GM20431 (cell line): ENCODE measurements around the gene TUBA1B.

ENCODE experiments used
- in situ Hi-C: fragments of 300-500 bp; cut with MseI, MboI; formaldehyde crosslinking; loops from one replicate; pipeline ENCODE4 v1.15.0; 2020; ENCODE audit warnings: low sequenced_read_pairs; ENCODE audit not compliant: unreplicated experiment

TUBA1B gene

DNA sequence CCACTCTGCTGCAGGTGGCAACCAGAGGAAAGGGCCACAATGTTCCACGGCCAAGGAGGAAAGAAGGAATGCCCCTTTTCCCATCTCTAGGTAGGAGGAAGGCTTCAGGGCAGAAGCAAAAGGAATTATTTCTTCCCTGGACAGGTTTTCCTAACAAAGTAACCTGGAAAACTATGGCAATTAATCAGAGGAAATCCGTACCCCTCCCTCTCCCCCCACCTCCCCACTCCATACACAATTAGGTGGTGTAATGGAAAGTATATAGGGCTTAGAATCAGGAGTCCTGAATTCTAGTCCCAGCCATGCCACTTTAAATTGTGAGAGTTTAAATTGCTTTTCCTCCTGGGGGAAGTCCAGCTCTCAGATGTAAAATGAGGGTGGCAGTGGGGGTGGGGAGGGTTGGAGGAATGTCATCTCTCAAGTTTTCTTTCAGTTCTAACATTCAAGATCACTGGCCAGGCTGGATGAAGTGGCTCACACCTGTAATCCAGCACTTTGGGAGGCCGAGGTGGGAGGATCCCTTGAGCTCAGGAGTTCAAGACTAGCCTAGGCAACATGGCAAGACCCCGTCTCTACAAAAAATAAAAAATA lies 38.3 kb downstream of the TUBA1B start:
- in situ Hi-C loops = no loop called here

DNA sequence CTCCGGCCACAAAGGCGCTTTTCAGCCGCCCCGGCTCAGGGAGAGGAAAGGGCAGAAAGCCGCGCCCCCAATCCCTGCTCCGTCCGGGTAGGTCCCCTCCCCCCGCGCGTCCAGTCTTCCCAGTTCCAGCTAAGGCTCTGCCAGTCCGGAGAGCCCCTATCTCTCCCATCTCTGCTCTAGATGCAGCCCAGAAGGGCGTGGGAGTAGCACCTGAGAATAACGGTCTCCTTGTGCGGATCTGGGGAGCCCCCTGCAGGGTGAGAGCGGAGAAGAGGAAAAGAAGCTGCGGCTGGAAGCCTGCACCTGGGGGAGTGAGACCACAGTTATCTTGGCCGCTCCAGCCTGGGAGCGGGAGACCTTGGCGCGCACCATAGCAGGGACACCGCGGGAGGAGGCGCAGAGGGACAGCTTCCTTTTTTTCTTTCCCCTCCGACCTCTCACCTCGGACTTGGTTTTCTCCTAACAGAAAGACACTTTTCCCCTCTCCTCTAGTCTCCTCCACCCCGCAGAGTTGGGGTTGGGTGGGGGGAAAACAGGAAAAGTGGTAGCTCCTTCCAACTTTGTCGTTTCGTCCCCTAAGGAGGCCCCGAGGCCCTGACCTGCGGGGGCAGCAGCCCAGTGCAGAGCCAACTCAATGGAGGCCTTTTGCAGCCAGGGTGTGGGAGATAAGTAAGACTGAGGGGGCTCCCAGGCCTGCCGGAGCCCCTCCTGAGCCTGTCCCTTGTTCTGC lies 38.9 kb downstream of the TUBA1B start:
- in situ Hi-C loops = no loop called here

DNA sequence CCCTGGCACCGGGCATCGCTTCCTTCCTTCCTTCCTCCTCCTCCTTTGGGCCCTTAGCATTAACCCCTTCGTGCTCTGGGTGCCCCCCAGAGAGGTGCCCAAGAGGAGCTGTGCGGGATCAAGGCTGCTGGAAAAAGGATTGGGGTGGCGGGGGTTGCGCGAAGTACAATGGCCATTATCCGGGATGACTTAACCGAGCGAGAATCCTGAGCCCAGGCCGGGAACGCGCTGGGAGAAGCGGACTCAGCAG lies 39.4 kb downstream of the TUBA1B start:
- in situ Hi-C loops = no loop called here

DNA sequence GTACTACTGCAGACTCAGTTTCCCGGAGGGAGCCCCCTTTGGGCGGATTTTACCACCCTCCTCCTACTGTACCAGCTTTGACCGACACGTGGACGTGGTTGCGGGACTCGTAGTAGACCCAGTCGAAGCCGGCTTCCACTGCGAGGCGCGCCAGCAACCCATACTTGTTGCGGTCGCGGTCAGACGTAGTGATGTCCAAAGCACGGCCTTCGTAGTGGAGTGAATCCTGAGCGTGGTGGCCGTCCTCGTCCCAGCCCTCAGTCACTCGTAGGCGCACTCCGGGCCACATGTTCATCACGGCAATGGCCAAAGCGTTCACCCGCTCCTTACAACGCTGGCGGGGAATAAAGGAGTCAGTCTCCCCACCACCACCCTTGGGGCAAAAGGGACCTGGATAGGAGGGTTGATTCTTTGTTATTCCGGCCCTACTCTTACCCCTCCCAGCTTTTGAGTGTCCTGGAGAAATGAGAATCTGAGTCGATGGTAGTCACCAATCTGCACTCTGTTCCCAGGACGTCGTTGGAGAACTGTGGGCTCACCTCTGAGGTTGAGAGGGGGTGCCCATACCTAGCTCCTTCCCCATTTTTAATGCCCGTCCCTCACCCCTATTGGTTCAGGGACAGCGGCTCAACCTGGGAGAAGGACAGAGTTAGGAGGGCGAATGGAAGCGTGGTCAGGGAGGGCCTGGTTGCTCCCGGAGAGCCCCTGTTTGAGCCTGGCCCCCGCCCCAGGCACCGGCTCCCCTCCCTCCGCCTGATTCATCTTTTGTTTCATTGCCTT lies 39.9 kb downstream of the TUBA1B start:
- in situ Hi-C loops = no loop called here

DNA sequence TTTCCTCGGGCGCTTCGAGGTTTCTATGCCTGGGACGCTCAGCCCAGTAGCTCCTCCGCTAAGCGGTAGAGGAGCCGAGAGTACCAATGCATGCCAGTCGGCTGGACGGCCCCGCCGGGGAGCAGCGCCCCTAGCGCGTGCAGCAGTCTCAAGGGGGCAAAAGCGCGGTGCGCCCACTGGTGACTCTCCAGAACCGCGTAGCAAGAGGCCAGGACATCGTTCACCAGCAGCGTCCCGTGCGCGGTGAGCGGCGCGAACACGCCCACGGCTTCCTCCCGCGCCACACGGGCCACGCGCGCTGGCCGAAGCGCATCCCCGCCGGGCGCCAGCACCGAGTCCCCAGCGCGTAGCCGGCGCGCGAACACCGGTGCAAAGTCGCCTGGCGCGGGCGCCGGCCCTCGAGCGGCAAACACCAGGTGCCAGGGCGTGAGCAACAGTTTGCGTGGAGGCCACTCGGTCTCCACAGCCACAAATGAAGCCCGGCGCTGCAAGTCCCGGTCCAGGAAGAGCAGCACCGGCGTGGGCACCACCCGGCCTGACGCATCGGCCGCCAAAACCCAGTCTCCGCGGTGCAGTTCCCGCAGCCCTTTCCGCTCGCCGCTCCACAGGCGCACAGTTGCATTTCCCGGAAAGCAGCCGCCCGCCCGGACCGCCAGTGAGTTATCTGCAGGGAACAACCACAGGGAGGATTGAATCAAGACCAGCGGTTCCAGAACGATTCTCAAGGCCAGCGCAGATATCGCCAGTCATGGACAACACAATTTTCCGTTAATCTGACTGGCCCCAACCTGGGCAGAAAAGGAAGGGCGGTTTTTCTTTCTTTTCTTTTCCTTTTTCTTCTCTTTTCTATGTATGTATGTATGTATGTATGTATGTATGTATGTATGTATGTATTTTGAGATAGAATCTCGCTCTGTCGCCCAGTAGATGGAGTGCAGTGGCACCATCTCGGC lies 41.1 kb downstream of the TUBA1B start:
- in situ Hi-C loops = no loop called here

GRCh38 chr12:49088932-49089330 lies 42.3 kb downstream of the TUBA1B start:
- in situ Hi-C loops = no loop called here

- in situ Hi-C loops = no loop called here
Observed at GRCh38 chr12:49088150-49088931, 42.9 kb downstream of the TUBA1B start.

GRCh38 chr12:49086116-49086515 lies 45.1 kb downstream of the TUBA1B start:
- in situ Hi-C loops = no loop called here

DNA sequence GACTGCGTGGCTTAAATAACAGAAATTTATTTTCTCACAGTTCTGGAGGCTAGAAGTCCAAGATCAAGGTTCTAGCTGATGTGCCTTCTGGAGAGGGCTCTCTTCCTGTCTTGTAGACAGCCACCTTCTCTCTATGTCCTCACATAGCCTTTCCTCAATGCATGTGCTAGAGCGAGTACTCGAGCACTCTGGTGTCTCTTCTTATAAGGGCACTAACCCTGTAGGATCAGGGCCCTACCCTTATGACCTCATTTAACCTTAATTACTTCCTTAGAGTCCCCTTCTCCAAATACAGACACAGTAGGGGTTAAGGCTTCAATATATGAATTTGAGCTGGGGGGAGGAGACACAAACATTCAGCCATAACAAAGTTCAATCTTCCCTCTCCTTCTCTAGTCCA lies 46.8 kb downstream of the TUBA1B start:
- in situ Hi-C loops = no loop called here

GRCh38 chr12:49079793-49080192 lies 51.4 kb downstream of the TUBA1B start:
- in situ Hi-C loops = no loop called here
